Measurements from ENCODE around the gene CCDC107.
"Not testable (repeated sequence)": the region's sequence is repeated elsewhere in the genome, so short reads cannot be mapped to it uniquely, and the experiment has no call there.

- not testable (repeated sequence) for TF ChIP-seq CTCF (IDR thresholded peaks at IDR 0.05); POLR2A (IDR thresholded peaks at IDR 0.05; ENCODE audit: low read depth); EP300 (IDR thresholded peaks at IDR 0.05)
Observed at GRCh38 chr9:35641478-35641877, 16.6 kb upstream of the CCDC107 start.
